Breast epithelium (tissue), 4 donors: ENCODE measurements around the gene PCNX1. TPM values are rescaled to one million over a fixed set of nuclear protein-coding genes. Genes with fewer than 3 reads are reported as not detected.

ENCODE experiments used
- DNase-seq, 2 donors: peaks; one replicate each; pipeline ENCODE4 v3.0.0-alpha.2; 2019; ENCODE audit warnings: low spot score in 2 of 2
- H3K27ac ChIP-seq, 2 donors: fragments of 200-600 bp; sonication (generic) in 1 of 2; one replicate each; pipeline ENCODE4 v1.5.1; 2016 to 2019; ENCODE audit warnings: mild to moderate bottlenecking in 1 of 2
- H3K27me3 ChIP-seq, 2 donors: fragments of 200-600 bp; sonication (generic) in 1 of 2; one replicate each; pipeline versions ENCODE4 v1.5.1 to v1.6.0; 2017 to 2019; ENCODE audit warnings: control low read depth in 1 of 2, mild to moderate bottlenecking in 1 of 2
- H3K36me3 ChIP-seq: fragments of 200-600 bp; one replicate; pipeline ENCODE4 v1.5.1; 2019
- H3K4me1 ChIP-seq, 2 donors: fragments of 200-600 bp; sonication (generic); one replicate each; pipeline ENCODE4 v1.5.1; 2016 to 2019; ENCODE audit warnings: control low read depth in 1 of 2
- H3K4me3 ChIP-seq, 3 donors: fragments of 200-600 bp; sonication (generic); 1 replicate in 2 of 3; 2 replicates in 1 of 3; pipeline ENCODE4 v1.5.1; 2016 to 2019; ENCODE audit warnings: mild to moderate bottlenecking in 3 of 3, moderate library complexity in 2 of 3
- H3K9me3 ChIP-seq, 2 donors: fragments of 200-600 bp; sonication (generic) in 1 of 2; one replicate each; pipeline ENCODE4 v1.5.1; 2016 to 2019; ENCODE audit warnings: control low read depth in 1 of 2
- CTCF ChIP-seq, 3 donors: fragments of 450-650 bp; IDR thresholded peaks; one replicate each; pipeline ENCODE4 v1.5.1; 2016 to 2017; ENCODE audit warnings: antibody characterized with exemption in 3 of 3, mild to moderate bottlenecking in 3 of 3, moderate library complexity in 3 of 3
- POLR2A ChIP-seq: fragments of 450-650 bp; IDR thresholded peaks from one replicate; pipeline ENCODE4 v1.6.1; 2016; ENCODE audit warnings: antibody characterized with exemption, mild to moderate bottlenecking, moderate library complexity
- POLR2AphosphoS5 ChIP-seq, 3 donors: sonication (generic); formaldehyde crosslinking; IDR thresholded peaks; one replicate each; pipeline ENCODE4 v1.6.1; 2017; ENCODE audit warnings: antibody characterized with exemption in 3 of 3
- intact Hi-C: fragments of 100-400 bp; cut with DNase I; formaldehyde crosslinking; loops from one replicate; pipeline ENCODE4 v1.15.1; 2023; ENCODE audit warnings: low total_unique reads
- total RNA-seq, 3 donors: library from RNA; depleted of rRNA; stranded (reverse); fragments of >200 nt; gene quantifications; one replicate each; pipeline ENCODE4 v1.1.0, GENCODE V29; 2016

Gene PCNX1
- total RNA-seq, 3 donors from 2014 or later = 61.8 to 105 (median 92.5) TPM

- TF ChIP-seq POLR2A = no peak
- TF ChIP-seq POLR2AphosphoS5 (IDR thresholded peaks at IDR 0.05) = no peak
- TF ChIP-seq CTCF (IDR thresholded peaks at IDR 0.05) = no peak
- Histone ChIP-seq H3K9me3 (no peaks in the 10 kb centered on the region), H3K27ac (no peak overlapping the region), H3K4me3 (no peak overlapping the region), H3K27me3 (no peaks in the 10 kb centered on the region), H3K4me1 (no peaks in the 10 kb centered on the region), H3K36me3 (no peaks in the 10 kb centered on the region)
- intact Hi-C loops = no loop called here
- DNase-seq = no peak
Observed at GRCh38 chr14:70893858-70894291, 13.4 kb upstream of the PCNX1 start.

- Histone ChIP-seq H3K27me3 (no peaks in the 10 kb centered on the region), H3K4me3 (no peak overlapping the region), H3K4me1 (no peaks in the 10 kb centered on the region), H3K36me3 (no peaks in the 10 kb centered on the region), H3K27ac (no peak overlapping the region), H3K9me3 (no peaks in the 10 kb centered on the region)
- no peak for DNase-seq
- intact Hi-C loops = no loop called here
- TF ChIP-seq POLR2AphosphoS5 (IDR thresholded peaks at IDR 0.05) (no peak), POLR2A (no peak), CTCF (IDR thresholded peaks at IDR 0.05) (no peak)
Observed at GRCh38 chr14:70894868-70895267, 12.4 kb upstream of the PCNX1 start.

- Histone ChIP-seq H3K27ac (no peak overlapping the region), H3K27me3 (no peaks in the 10 kb centered on the region), H3K9me3 (no peaks in the 10 kb centered on the region), H3K36me3 (no peaks in the 10 kb centered on the region), H3K4me3 (no peak overlapping the region), H3K4me1 (no peaks in the 10 kb centered on the region)
- intact Hi-C loops = no loop called here
- DNase-seq = no peak
- TF ChIP-seq POLR2A = no peak
- no peak for TF ChIP-seq POLR2AphosphoS5 (IDR thresholded peaks at IDR 0.05)
- no peak for TF ChIP-seq CTCF (IDR thresholded peaks at IDR 0.05)
Observed at GRCh38 chr14:70896317-70896716, 10.9 kb upstream of the PCNX1 start.

- intact Hi-C loops = no loop called here
- no peaks in the 10 kb centered on the region for H3K27me3 ChIP-seq
- H3K36me3 ChIP-seq = no peaks in the 10 kb centered on the region
- TF ChIP-seq CTCF (IDR thresholded peaks at IDR 0.05) (no peak), POLR2AphosphoS5 (IDR thresholded peaks at IDR 0.05) (no peak), POLR2A (no peak)
- H3K4me1 ChIP-seq = no peaks in the 10 kb centered on the region
- H3K27ac ChIP-seq = peak overlapping the region in 1 of 2 donors; percentile 66
- no peak overlapping the region for H3K4me3 ChIP-seq
- DNase-seq = no peak
- H3K9me3 ChIP-seq = no peaks in the 10 kb centered on the region
Observed at GRCh38 chr14:70896981-70897380, 10.3 kb upstream of the PCNX1 start.

GRCh38 chr14:70897464-70897863, 9.8 kb upstream of the PCNX1 start:
- no peaks in the 10 kb centered on the region for H3K4me1 ChIP-seq
- no peak for TF ChIP-seq POLR2AphosphoS5 (IDR thresholded peaks at IDR 0.05)
- TF ChIP-seq CTCF (IDR thresholded peaks at IDR 0.05) = no peak
- TF ChIP-seq POLR2A = no peak
- no peaks in the 10 kb centered on the region for H3K27me3 ChIP-seq
- H3K4me3 ChIP-seq = no peak overlapping the region
- intact Hi-C loops = no loop called here
- DNase-seq = no peak
- no peaks in the 10 kb centered on the region for H3K9me3 ChIP-seq
- H3K36me3 ChIP-seq = no peaks in the 10 kb centered on the region
- peak overlapping the region in 1 of 2 donors; percentile 66 for H3K27ac ChIP-seq
